HL-60 (cell line): ENCODE results near the gene NFU1.

Source experiments
- GABPA ChIP-seq: IDR thresholded peaks from 2 replicates; pipeline ENCODE4 v1.6.1; 2012; ENCODE audit warnings: low read depth
- POLR2AphosphoS5 ChIP-seq: IDR thresholded peaks from 2 replicates; pipeline ENCODE4 v1.6.1; 2012; ENCODE audit warnings: low read depth
- SPI1 ChIP-seq: IDR thresholded peaks from 2 replicates; pipeline ENCODE4 v1.6.1; 2012; ENCODE audit warnings: low read depth, mild to moderate bottlenecking, borderline replicate concordance
- TF ChIP-seq, protein P1 (sequence below): IDR thresholded peaks from one replicate; pipeline ENCODE4 v1.5.1; 2011; ENCODE audit warnings: low read length, control low read depth, inconsistent platforms; ENCODE audit not compliant: insufficient read depth
- TF ChIP-seq, protein P2 (sequence below): IDR thresholded peaks from 2 replicates; pipeline ENCODE4 v1.6.1; 2012; ENCODE audit warnings: low read depth; ENCODE audit not compliant: insufficient replicate concordance

DNA sequence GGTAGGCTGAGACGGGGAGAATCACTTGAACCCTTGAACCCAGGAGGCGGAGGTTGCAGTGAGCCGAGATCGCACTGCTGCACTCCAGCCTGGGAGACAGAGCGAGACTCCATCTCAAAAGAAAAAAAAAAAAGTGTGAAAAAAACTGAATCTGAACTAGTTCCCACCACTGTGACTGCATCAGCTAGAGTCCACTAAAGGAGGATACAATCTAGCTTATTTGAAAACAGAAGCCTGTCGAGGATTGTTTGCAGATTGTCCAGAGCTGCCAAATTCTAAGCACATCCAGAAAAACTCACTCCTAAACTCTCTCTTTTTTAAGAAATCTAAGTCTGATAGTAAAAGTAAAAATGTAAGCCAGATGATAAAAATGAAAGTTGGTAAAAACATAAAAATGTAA is 60.8 kb downstream of the NFU1 start:
- TF ChIP-seq, protein P1, sequence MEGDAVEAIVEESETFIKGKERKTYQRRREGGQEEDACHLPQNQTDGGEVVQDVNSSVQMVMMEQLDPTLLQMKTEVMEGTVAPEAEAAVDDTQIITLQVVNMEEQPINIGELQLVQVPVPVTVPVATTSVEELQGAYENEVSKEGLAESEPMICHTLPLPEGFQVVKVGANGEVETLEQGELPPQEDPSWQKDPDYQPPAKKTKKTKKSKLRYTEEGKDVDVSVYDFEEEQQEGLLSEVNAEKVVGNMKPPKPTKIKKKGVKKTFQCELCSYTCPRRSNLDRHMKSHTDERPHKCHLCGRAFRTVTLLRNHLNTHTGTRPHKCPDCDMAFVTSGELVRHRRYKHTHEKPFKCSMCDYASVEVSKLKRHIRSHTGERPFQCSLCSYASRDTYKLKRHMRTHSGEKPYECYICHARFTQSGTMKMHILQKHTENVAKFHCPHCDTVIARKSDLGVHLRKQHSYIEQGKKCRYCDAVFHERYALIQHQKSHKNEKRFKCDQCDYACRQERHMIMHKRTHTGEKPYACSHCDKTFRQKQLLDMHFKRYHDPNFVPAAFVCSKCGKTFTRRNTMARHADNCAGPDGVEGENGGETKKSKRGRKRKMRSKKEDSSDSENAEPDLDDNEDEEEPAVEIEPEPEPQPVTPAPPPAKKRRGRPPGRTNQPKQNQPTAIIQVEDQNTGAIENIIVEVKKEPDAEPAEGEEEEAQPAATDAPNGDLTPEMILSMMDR: no peak
- no peak for TF ChIP-seq POLR2AphosphoS5
- TF ChIP-seq, protein P2, sequence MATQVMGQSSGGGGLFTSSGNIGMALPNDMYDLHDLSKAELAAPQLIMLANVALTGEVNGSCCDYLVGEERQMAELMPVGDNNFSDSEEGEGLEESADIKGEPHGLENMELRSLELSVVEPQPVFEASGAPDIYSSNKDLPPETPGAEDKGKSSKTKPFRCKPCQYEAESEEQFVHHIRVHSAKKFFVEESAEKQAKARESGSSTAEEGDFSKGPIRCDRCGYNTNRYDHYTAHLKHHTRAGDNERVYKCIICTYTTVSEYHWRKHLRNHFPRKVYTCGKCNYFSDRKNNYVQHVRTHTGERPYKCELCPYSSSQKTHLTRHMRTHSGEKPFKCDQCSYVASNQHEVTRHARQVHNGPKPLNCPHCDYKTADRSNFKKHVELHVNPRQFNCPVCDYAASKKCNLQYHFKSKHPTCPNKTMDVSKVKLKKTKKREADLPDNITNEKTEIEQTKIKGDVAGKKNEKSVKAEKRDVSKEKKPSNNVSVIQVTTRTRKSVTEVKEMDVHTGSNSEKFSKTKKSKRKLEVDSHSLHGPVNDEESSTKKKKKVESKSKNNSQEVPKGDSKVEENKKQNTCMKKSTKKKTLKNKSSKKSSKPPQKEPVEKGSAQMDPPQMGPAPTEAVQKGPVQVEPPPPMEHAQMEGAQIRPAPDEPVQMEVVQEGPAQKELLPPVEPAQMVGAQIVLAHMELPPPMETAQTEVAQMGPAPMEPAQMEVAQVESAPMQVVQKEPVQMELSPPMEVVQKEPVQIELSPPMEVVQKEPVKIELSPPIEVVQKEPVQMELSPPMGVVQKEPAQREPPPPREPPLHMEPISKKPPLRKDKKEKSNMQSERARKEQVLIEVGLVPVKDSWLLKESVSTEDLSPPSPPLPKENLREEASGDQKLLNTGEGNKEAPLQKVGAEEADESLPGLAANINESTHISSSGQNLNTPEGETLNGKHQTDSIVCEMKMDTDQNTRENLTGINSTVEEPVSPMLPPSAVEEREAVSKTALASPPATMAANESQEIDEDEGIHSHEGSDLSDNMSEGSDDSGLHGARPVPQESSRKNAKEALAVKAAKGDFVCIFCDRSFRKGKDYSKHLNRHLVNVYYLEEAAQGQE: no peak
- TF ChIP-seq GABPA: no peak
- no peak for TF ChIP-seq SPI1
